OCI-LY7 (cell line): ENCODE measurements around the gene LRTM1. TPM values are rescaled to one million over a fixed set of nuclear protein-coding genes. Genes with fewer than 3 reads are reported as not detected.

Experiments used
- BruUV-seq: library from RNA; stranded (reverse); fragments of 400-500 nt; replicated peaks from 2 replicates; lab custom pipeline; 2021; lab: Mats Ljungman, UMichigan
- CTCF ChIA-PET: fragments of 300-600 bp; sonication (Branson Sonifier 250); formaldehyde crosslinking; loops from one replicate; lab custom pipeline; 2022; ENCODE audit warnings: antibody characterized with exemption; ENCODE audit not compliant: unreplicated experiment; lab: Charles Lee
- POLR2A ChIA-PET: fragments of 300-600 bp; sonication (Branson Sonifier 250); formaldehyde crosslinking; loops from one replicate; lab custom pipeline; 2022; ENCODE audit warnings: antibody characterized with exemption; lab: Charles Lee
- DNase-seq: peaks from one replicate; pipeline ENCODE4 v3.0.0-alpha.2; 2015; ENCODE audit warnings: low spot score
- H2AFZ ChIP-seq: fragments of 200-600 bp; sonication (generic), shearing (Covaris generic); 2 replicates; pipeline ENCODE4 v1.6.1; 2014; ENCODE audit warnings: mild to moderate bottlenecking, antibody characterized with exemption, low read length, moderate library complexity
- H3K27ac ChIP-seq: fragments of 200-600 bp; sonication (generic); 2 replicates; pipeline ENCODE4 v1.5.1; 2014; ENCODE audit warnings: mixed run types, low read depth, mild to moderate bottlenecking, moderate library complexity, low read length, inconsistent platforms; ENCODE audit not compliant: poor library complexity, severe bottlenecking
- H3K36me3 ChIP-seq: fragments of 200-600 bp; sonication (generic); 2 replicates; pipeline ENCODE4 v1.6.1; 2014; ENCODE audit warnings: mild to moderate bottlenecking, antibody characterized with exemption, low read length, moderate library complexity, mixed read lengths; ENCODE audit not compliant: insufficient read depth
- H3K4me1 ChIP-seq: fragments of 200-600 bp; sonication (generic); 2 replicates; pipeline ENCODE4 v1.5.1; 2014; ENCODE audit warnings: mild to moderate bottlenecking, low read length; ENCODE audit not compliant: insufficient read depth, poor library complexity, severe bottlenecking
- H3K4me2 ChIP-seq: fragments of 200-600 bp; sonication (generic); 2 replicates; pipeline ENCODE4 v1.6.1; 2014; ENCODE audit warnings: mild to moderate bottlenecking, low read length
- H3K4me3 ChIP-seq: fragments of 200-600 bp; sonication (generic); 2 replicates; pipeline ENCODE4 v1.5.1; 2014; ENCODE audit warnings: mild to moderate bottlenecking, low read depth, low read length; ENCODE audit not compliant: poor library complexity, severe bottlenecking
- H3K79me2 ChIP-seq: fragments of 200-600 bp; sonication (generic); 2 replicates; pipeline ENCODE4 v1.6.1; 2016; ENCODE audit warnings: low read depth, mild to moderate bottlenecking, low read length, moderate library complexity, mixed read lengths; ENCODE audit not compliant: insufficient read depth
- H3K9me2 ChIP-seq: fragments of 200-600 bp; sonication (generic); 2 replicates; pipeline ENCODE4 v1.6.1; 2016; ENCODE audit warnings: mild to moderate bottlenecking, low read length, mixed read lengths; ENCODE audit not compliant: insufficient read depth
- H3K9me3 ChIP-seq: fragments of 200-600 bp; sonication (generic); 2 replicates; pipeline ENCODE4 v1.6.1; 2014; ENCODE audit warnings: mild to moderate bottlenecking, mixed run types, low read length, mixed read lengths
- H4K20me1 ChIP-seq: fragments of 200-600 bp; sonication (generic); 2 replicates; pipeline ENCODE4 v1.6.1; 2014; ENCODE audit warnings: mild to moderate bottlenecking, antibody characterized with exemption, low read length, moderate library complexity, mixed read lengths; ENCODE audit not compliant: insufficient read depth
- EZH2phosphoT487 ChIP-seq: fragments of 200-600 bp; sonication (generic); IDR thresholded peaks from 2 replicates; pipeline ENCODE4 v1.6.1; 2018; ENCODE audit warnings: low read depth, borderline replicate concordance, mild to moderate bottlenecking, mixed run types, antibody characterized with exemption, low read length, moderate library complexity, mixed read lengths
- intact Hi-C: fragments of 100-400 bp; cut with micrococcal nuclease; formaldehyde crosslinking; loops from one replicate; pipeline ENCODE4 v1.10.0; 2022; ENCODE audit not compliant: unreplicated experiment
- total RNA-seq, 2 experiments: library from RNA; depleted of rRNA in 1 of 2; stranded (reverse); fragments of >200 nt in 1 of 2; shearing (Covaris generic) in 1 of 2; gene quantifications; 2 replicates each; pipeline ENCODE4 v1.2.3, GENCODE V29; 2014 to 2022
- TF ChIP-seq, protein P1 (sequence below): fragments of 200-600 bp; sonication (generic); conservative IDR thresholded peaks from 2 replicates; pipeline ENCODE4 v1.5.1; 2014; ENCODE audit warnings: mild to moderate bottlenecking, antibody characterized with exemption, low read length, moderate library complexity, mixed read lengths

LRTM1 gene
- total RNA-seq, 2 experiments from 2014 or later: not detected

DNA sequence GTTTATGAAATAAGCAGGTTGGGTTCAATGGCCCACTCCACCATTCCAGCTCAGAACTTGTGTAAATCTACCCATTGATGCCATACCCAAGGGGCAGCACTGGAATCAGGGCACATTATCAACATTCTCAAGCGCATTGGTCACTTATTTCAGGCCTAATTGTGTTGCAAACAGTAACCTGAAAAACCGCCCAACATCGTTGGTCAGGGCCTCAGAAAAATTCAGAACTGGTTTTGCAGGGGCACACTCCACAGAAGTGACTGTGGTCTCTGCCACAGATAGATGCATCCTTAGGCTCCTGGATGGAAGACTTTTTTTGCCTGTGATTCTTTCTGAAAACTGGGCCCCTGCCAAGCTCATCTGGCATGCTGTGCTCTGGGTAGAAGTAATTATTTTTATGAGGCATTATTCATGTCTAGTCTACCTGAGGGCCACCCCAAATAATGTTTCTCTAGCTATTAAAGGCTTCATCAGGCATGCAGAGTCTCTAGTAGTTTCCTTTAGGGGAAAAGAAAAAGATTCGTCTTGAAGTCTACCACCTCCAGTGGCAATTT lies 21.7 kb upstream of the LRTM1 start:
- BruUV-seq: no TSS peak
- H3K9me2 ChIP-seq: no peaks in the 10 kb centered on the region

DNA sequence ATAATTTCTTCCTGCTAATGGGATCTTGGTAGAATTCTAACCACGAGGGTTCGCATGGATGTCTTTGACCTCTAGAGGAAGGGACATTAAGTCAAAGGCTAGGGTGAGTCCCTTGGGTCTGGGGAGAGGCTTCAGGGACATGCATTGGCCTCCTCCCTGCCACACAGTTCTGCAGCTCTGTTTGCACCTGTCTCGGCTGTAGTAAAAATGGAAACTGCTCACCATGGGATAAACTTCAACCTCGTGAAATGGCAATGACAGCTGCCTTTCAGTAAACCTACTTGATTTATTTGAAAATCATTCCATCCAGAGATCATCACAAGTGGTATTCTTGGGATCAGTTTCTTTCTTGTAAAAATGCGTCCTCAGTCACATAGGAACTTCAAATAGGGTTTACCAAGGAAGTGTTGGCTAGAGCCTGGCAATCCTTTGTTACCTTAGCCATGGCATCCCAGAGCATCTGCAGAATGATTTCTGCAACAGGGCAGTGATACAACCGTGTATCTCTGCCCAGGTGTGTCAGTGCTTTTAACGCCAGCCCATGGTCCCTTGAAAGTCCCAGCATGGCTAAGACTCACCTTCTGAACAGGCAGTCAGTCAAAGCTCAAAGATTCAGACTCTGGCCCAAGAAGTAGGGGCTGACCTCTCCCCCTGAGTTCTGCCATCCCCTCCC lies 14.0 kb upstream of the LRTM1 start:
- no peak overlapping the region for H2AFZ ChIP-seq
- no peak for TF ChIP-seq EZH2phosphoT487
- TF ChIP-seq, protein P1, sequence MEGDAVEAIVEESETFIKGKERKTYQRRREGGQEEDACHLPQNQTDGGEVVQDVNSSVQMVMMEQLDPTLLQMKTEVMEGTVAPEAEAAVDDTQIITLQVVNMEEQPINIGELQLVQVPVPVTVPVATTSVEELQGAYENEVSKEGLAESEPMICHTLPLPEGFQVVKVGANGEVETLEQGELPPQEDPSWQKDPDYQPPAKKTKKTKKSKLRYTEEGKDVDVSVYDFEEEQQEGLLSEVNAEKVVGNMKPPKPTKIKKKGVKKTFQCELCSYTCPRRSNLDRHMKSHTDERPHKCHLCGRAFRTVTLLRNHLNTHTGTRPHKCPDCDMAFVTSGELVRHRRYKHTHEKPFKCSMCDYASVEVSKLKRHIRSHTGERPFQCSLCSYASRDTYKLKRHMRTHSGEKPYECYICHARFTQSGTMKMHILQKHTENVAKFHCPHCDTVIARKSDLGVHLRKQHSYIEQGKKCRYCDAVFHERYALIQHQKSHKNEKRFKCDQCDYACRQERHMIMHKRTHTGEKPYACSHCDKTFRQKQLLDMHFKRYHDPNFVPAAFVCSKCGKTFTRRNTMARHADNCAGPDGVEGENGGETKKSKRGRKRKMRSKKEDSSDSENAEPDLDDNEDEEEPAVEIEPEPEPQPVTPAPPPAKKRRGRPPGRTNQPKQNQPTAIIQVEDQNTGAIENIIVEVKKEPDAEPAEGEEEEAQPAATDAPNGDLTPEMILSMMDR: no peak
- intact Hi-C loops: no loop called here
- no peaks in the 10 kb centered on the region for H3K79me2 ChIP-seq
- H3K9me2 ChIP-seq: no peaks in the 10 kb centered on the region
- H3K4me2 ChIP-seq: no peak overlapping the region
- no peaks in the 10 kb centered on the region for H3K4me1 ChIP-seq
- no peaks in the 10 kb centered on the region for H4K20me1 ChIP-seq
- H3K4me3 ChIP-seq: no peak overlapping the region
- no TSS peak for BruUV-seq
- no peaks in the 10 kb centered on the region for H3K9me3 ChIP-seq
- H3K27ac ChIP-seq: no peak overlapping the region
- H3K36me3 ChIP-seq: no peaks in the 10 kb centered on the region
- CTCF ChIA-PET: no interaction called here
- POLR2A ChIA-PET: no interaction called here
- no peak for DNase-seq

More for the DNA sequence above, 21.7 kb upstream of the LRTM1 start:
- Histone ChIP-seq H3K4me3 (no peak overlapping the region), H3K9me3 (no peaks in the 10 kb centered on the region), H3K4me1 (no peaks in the 10 kb centered on the region), H3K79me2 (no peaks in the 10 kb centered on the region), H3K36me3 (no peaks in the 10 kb centered on the region), H3K4me2 (no peak overlapping the region), H4K20me1 (no peaks in the 10 kb centered on the region), H2AFZ (no peak overlapping the region), H3K27ac (no peak overlapping the region)
- DNase-seq: no peak
- TF ChIP-seq, protein P1: no peak
- TF ChIP-seq EZH2phosphoT487: no peak
- ChIA-PET CTCF (no interaction called here), POLR2A (interaction anchor here (0.5 kb wide), 1 partner anchor 1677 kb away, joined by 3 read pairs; no protein-coding TSS in a partner anchor)
- intact Hi-C loops: loop anchor here (2.0 kb wide), 1 partner anchor 455 kb away; no protein-coding TSS in a partner anchor

DNA sequence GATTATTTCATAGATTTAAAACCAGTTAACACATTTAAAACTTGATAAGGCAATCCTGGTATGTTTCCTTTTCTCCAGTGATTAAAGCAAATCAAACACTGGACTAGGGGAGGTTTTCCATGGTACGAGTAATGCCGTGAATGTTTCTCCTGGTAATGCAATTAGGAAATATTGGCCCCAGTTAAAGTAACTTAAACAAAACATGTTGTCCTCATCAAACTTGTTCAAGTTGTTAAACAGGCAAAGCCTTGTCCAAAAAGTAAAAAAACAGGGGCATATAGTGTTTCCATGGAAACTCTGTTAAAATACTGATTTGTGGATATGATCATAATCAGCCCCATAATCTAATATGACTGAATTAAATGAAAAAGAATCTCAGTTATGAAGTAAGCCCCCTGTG lies 13.1 kb upstream of the LRTM1 start:
- H3K9me3 ChIP-seq: no peaks in the 10 kb centered on the region
- intact Hi-C loops: no loop called here
- no peak overlapping the region for H3K4me3 ChIP-seq
- POLR2A ChIA-PET: no interaction called here
- no peak overlapping the region for H3K27ac ChIP-seq
- no peak for TF ChIP-seq EZH2phosphoT487
- H4K20me1 ChIP-seq: no peaks in the 10 kb centered on the region
- CTCF ChIA-PET: no interaction called here
- BruUV-seq: no TSS peak
- no peak overlapping the region for H3K4me2 ChIP-seq
- H3K79me2 ChIP-seq: no peaks in the 10 kb centered on the region
- no peak for DNase-seq
- H2AFZ ChIP-seq: no peak overlapping the region
- no peaks in the 10 kb centered on the region for H3K4me1 ChIP-seq
- no peaks in the 10 kb centered on the region for H3K36me3 ChIP-seq
- no peaks in the 10 kb centered on the region for H3K9me2 ChIP-seq
